ENCODE measurements around the gene GDF11. TPM values are rescaled to one million over a fixed set of nuclear protein-coding genes. Genes with fewer than 3 reads are reported as not detected.

GDF11 gene
- total RNA-seq, 1 donor from 2014 or later, result 50.3 TPM

- no peak for DNase-seq (ENCODE audit: low spot score, unreplicated experiment)
- TF ChIP-seq CTCF (IDR thresholded peaks at IDR 0.05; ENCODE audit: unreplicated experiment), result no peak
- H3K27me3 Mint-ChIP-seq, result peaks cover 23% of the 10 kb centered on the region
- H3K27ac Mint-ChIP-seq, result no peak overlapping the region
- H3K4me1 Mint-ChIP-seq (ENCODE audit: low read depth), result no peaks in the 10 kb centered on the region
- H3K9me3 Mint-ChIP-seq (ENCODE audit: low read depth), result no peaks in the 10 kb centered on the region
- H3K36me3 Mint-ChIP-seq (ENCODE audit: insufficient read depth), result no peaks in the 10 kb centered on the region
- H3K4me3 Mint-ChIP-seq (ENCODE audit: low read depth), result no peak overlapping the region
Observed at GRCh38 chr12:55696141-55696540, 46.8 kb upstream of the GDF11 start.

GRCh38 chr12:55696796-55697462, 46.0 kb upstream of the GDF11 start:
- no peaks in the 10 kb centered on the region for H3K4me1 Mint-ChIP-seq (ENCODE audit: low read depth)

GRCh38 chr12:55697686-55698085, 45.2 kb upstream of the GDF11 start:
- H3K4me1 Mint-ChIP-seq (ENCODE audit: low read depth), result no peaks in the 10 kb centered on the region
- no peaks in the 10 kb centered on the region for H3K9me3 Mint-ChIP-seq (ENCODE audit: low read depth)
- no peaks in the 10 kb centered on the region for H3K36me3 Mint-ChIP-seq (ENCODE audit: insufficient read depth)
- TF ChIP-seq CTCF (IDR thresholded peaks at IDR 0.05; ENCODE audit: unreplicated experiment), result no peak
- peaks cover 35% of the 10 kb centered on the region for H3K27me3 Mint-ChIP-seq
- H3K4me3 Mint-ChIP-seq (ENCODE audit: low read depth), result no peak overlapping the region
- H3K27ac Mint-ChIP-seq, result no peak overlapping the region
- no peak for DNase-seq (ENCODE audit: low spot score, unreplicated experiment)

More at GRCh38 chr12:55696796-55697462, 46.0 kb upstream of the GDF11 start:
- no peak for DNase-seq (ENCODE audit: low spot score, unreplicated experiment)
- H3K27ac Mint-ChIP-seq, result no peak overlapping the region
- H3K4me3 Mint-ChIP-seq (ENCODE audit: low read depth), result no peak overlapping the region
- H3K36me3 Mint-ChIP-seq (ENCODE audit: insufficient read depth), result no peaks in the 10 kb centered on the region
- H3K27me3 Mint-ChIP-seq, result peaks cover 31% of the 10 kb centered on the region
- TF ChIP-seq CTCF (IDR thresholded peaks at IDR 0.05; ENCODE audit: unreplicated experiment), result no peak
- H3K9me3 Mint-ChIP-seq (ENCODE audit: low read depth), result no peaks in the 10 kb centered on the region

- no peak overlapping the region for H3K4me3 Mint-ChIP-seq (ENCODE audit: low read depth)
- no peak for TF ChIP-seq CTCF (IDR thresholded peaks at IDR 0.05; ENCODE audit: unreplicated experiment)
- no peaks in the 10 kb centered on the region for H3K9me3 Mint-ChIP-seq (ENCODE audit: low read depth)
- DNase-seq (ENCODE audit: low spot score, unreplicated experiment), result no peak
- peaks cover 42% of the 10 kb centered on the region for H3K27me3 Mint-ChIP-seq
- no peaks in the 10 kb centered on the region for H3K36me3 Mint-ChIP-seq (ENCODE audit: insufficient read depth)
- no peak overlapping the region for H3K27ac Mint-ChIP-seq
- H3K4me1 Mint-ChIP-seq (ENCODE audit: low read depth), result no peaks in the 10 kb centered on the region
Observed at GRCh38 chr12:55698241-55698955, 44.5 kb upstream of the GDF11 start.

GRCh38 chr12:55698965-55699364, 44.0 kb upstream of the GDF11 start:
- no peak for TF ChIP-seq CTCF (IDR thresholded peaks at IDR 0.05; ENCODE audit: unreplicated experiment)

More at GRCh38 chr12:55698965-55699364, 44.0 kb upstream of the GDF11 start:
- Mint-ChIP-seq H3K27ac (no peak overlapping the region), H3K36me3 (ENCODE audit: insufficient read depth) (no peaks in the 10 kb centered on the region), H3K4me3 (ENCODE audit: low read depth) (no peak overlapping the region), H3K27me3 (peaks cover 47% of the 10 kb centered on the region), H3K9me3 (ENCODE audit: low read depth) (no peaks in the 10 kb centered on the region), H3K4me1 (ENCODE audit: low read depth) (no peaks in the 10 kb centered on the region)
- DNase-seq (ENCODE audit: low spot score, unreplicated experiment), result no peak

Measured in progenitor cell of endocrine pancreas (in vitro differentiated cells).